ENCODE results near the gene SLC28A2. TPM values are rescaled to one million over a fixed set of nuclear protein-coding genes. Genes with fewer than 3 reads are reported as not detected.

Gene SLC28A2
- total RNA-seq, 1 donor from 2014 or later: not detected

DNA sequence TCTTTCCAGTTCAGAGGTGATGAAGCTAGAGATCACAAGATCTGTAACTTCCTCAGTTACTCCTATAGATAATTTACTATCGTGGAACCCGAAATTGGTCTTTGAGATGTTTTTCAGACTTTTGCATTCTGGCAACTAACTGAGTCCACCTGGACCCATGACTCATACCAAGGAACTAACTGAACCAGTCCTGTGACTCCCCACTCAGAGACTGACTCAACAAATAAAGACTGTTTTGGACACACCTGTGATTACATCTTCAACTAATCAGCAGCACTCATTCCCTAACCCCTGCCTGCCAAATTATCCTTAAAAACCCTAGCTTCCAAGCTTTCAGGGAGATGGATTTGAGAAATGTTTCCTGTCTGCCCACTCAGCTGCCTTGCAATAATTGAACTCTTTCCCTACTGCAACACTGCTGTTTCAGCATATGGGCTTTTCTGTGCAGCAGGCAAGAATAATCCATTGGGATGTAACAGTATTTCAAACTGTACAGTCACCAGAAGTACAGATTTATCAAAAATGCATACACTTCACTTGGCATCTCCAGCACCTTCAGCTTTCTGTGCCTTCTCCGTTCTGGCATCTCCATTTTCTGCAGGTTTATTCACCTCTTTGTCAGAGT is 68.7 kb downstream of the SLC28A2 start:
- TF ChIP-seq, protein P1, sequence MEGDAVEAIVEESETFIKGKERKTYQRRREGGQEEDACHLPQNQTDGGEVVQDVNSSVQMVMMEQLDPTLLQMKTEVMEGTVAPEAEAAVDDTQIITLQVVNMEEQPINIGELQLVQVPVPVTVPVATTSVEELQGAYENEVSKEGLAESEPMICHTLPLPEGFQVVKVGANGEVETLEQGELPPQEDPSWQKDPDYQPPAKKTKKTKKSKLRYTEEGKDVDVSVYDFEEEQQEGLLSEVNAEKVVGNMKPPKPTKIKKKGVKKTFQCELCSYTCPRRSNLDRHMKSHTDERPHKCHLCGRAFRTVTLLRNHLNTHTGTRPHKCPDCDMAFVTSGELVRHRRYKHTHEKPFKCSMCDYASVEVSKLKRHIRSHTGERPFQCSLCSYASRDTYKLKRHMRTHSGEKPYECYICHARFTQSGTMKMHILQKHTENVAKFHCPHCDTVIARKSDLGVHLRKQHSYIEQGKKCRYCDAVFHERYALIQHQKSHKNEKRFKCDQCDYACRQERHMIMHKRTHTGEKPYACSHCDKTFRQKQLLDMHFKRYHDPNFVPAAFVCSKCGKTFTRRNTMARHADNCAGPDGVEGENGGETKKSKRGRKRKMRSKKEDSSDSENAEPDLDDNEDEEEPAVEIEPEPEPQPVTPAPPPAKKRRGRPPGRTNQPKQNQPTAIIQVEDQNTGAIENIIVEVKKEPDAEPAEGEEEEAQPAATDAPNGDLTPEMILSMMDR (IDR thresholded peaks at IDR 0.05; ENCODE audit: insufficient read depth, low read length, severe bottlenecking): no peak
- H3K36me3 ChIP-seq (ENCODE audit: control insufficient read depth, insufficient read depth, low read length): no peaks in the 10 kb centered on the region
- H3K27me3 ChIP-seq (ENCODE audit: control insufficient read depth, insufficient read depth, low read length): no peaks in the 10 kb centered on the region
- no peak overlapping the region for H3K4me3 ChIP-seq (ENCODE audit: low read depth, low read length)
- DNase-seq (ENCODE audit: low read depth) (peak; percentile 81), FAIRE-seq (peak; percentile 83)

DNA sequence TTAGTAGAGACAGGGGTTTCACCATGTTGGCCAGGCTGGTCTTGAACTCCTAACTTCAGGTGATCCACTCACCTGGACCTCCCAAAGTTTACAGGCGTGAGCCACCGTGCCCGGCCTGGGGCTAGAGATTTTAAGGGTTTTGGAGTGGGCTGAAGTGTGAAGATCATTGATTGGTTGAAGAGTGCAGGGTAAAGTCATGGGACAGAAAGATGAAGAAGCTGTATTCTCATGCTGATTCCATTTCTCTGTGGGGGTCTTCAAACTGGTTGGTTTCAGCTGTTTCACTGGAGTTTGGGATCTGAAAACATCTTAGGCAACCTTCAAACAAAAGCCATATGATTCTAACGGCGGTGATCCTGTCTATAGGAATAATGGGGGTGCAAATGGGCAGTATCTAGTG is 74.2 kb downstream of the SLC28A2 start:
- H3K36me3 ChIP-seq (ENCODE audit: control insufficient read depth, insufficient read depth, low read length): no peaks in the 10 kb centered on the region
- H3K4me3 ChIP-seq (ENCODE audit: low read depth, low read length): no peak overlapping the region
- DNase-seq (ENCODE audit: low read depth) (no peak), FAIRE-seq (no peak)
- TF ChIP-seq, protein P1 (IDR thresholded peaks at IDR 0.05; ENCODE audit: insufficient read depth, low read length, severe bottlenecking): no peak
- no peaks in the 10 kb centered on the region for H3K27me3 ChIP-seq (ENCODE audit: control insufficient read depth, insufficient read depth, low read length)

DNA sequence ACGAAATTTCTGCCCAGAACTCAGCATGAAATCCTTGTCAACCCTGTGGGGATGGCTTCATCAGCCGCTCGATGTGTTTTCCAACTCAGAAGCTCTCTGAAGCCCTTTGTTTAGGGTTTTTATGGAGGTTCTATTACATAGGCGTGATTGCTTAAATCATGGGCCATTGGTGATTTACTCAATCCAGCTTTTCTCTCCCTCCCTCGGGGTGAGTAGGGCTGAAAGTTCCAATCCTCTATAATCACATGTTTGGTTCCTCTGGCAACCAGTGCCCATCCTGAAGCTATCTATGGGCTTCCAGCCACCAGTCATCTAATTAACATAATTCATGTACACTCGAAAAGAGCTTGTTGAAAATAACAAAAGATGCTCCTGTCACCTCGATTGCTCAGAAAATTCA is 74.7 kb downstream of the SLC28A2 start:
- DNase-seq (ENCODE audit: low read depth): no peak
- Histone ChIP-seq H3K27me3 (ENCODE audit: control insufficient read depth, insufficient read depth, low read length) (no peaks in the 10 kb centered on the region), H3K4me3 (ENCODE audit: low read depth, low read length) (no peak overlapping the region), H3K36me3 (ENCODE audit: control insufficient read depth, insufficient read depth, low read length) (no peaks in the 10 kb centered on the region)
- TF ChIP-seq, protein P1 (IDR thresholded peaks at IDR 0.05; ENCODE audit: insufficient read depth, low read length, severe bottlenecking): no peak
- FAIRE-seq: no peak

Other genes with a start within 250 kb of the SLC28A2 start
- gene SORD, start 229.0 kb upstream of the SLC28A2 start, total RNA-seq: 11.3 and 23.2 TPM in 2 replicates
- gene DUOX2, start 138.1 kb upstream of the SLC28A2 start, total RNA-seq: 0.90 and 1.1 TPM in 2 replicates
- 0.13 TPM in 1 of 2 replicates, not detected in the other for gene DUOXA2, start 137.9 kb upstream of the SLC28A2 start, total RNA-seq
- 27.1 and 54.5 TPM in 2 replicates for gene DUOXA1, start 122.4 kb upstream of the SLC28A2 start, total RNA-seq
- 13.2 and 37.0 TPM in 2 replicates for gene DUOX1, start 122.2 kb upstream of the SLC28A2 start, total RNA-seq
- 0.77 and 0.79 TPM in 2 replicates for gene SHF, start 64.3 kb upstream of the SLC28A2 start, total RNA-seq
- 1.0 and 1.3 TPM in 2 replicates for gene GATM, start 126.3 kb downstream of the SLC28A2 start, total RNA-seq